ENCODE results near the gene HOXA3. TPM values are rescaled to one million over a fixed set of nuclear protein-coding genes. Genes with fewer than 3 reads are reported as not detected.

HOXA3 gene
- total RNA-seq, 1 experiment from 2014 or later: not detected

DNA sequence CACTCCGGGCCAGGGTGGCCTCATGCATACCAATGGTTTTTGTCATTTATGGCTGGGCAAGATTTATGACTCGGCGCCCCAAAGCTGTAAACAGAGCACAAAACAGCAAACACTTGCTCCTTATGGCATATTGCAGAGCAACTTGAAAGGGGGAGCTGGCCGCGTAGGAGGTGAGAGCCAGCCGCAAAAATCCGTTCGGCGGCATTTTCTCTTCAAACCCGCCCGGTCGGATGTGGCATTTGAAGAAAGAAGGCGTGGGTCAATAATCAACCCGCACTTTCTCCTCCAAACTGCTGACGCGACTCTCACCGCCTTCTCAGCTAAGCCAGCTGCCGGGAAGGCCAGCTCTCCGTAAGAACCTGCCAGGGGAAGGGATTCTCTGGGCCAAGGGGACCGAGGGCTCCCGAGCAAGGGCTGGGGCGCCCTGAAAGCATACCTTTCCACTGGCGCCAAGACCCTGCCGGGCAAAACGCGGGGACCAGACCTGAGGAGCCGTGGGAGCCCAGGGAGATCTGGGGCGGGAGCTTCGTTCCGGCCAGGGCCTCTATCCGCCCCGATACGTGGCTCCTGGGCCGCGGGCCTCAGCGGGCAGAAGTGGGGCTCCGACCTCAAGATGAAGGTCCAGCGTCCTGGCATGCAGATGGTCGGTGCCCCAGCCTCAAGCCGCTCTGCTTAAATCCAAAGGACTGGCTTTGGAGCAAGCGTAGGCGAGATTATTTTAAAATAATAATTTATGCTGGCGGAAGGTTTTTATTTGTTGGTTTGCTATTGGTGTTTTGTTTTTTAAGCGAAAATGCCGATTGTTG, 37.0 kb downstream of the HOXA3 start:
- TF ChIP-seq, protein P1, sequence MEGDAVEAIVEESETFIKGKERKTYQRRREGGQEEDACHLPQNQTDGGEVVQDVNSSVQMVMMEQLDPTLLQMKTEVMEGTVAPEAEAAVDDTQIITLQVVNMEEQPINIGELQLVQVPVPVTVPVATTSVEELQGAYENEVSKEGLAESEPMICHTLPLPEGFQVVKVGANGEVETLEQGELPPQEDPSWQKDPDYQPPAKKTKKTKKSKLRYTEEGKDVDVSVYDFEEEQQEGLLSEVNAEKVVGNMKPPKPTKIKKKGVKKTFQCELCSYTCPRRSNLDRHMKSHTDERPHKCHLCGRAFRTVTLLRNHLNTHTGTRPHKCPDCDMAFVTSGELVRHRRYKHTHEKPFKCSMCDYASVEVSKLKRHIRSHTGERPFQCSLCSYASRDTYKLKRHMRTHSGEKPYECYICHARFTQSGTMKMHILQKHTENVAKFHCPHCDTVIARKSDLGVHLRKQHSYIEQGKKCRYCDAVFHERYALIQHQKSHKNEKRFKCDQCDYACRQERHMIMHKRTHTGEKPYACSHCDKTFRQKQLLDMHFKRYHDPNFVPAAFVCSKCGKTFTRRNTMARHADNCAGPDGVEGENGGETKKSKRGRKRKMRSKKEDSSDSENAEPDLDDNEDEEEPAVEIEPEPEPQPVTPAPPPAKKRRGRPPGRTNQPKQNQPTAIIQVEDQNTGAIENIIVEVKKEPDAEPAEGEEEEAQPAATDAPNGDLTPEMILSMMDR (conservative IDR thresholded peaks at IDR 0.05): no peak
- Histone ChIP-seq H3K56ac (ENCODE audit: insufficient read length, low read depth, low read length) (no peak overlapping the region), H4K5ac (ENCODE audit: insufficient read length, low read depth, low read length) (no peak overlapping the region), H3K14ac (ENCODE audit: insufficient read depth, low read length) (no peak overlapping the region), H3K79me1 (ENCODE audit: insufficient read depth, low read depth, low read length, poor library complexity, severe bottlenecking) (no peaks in the 10 kb centered on the region), H2AK5ac (ENCODE audit: insufficient read length, low read length) (no peak overlapping the region), H4K20me1 (ENCODE audit: control insufficient read depth, insufficient read depth, insufficient read length) (no peaks in the 10 kb centered on the region), H3K27ac (ENCODE audit: insufficient read length, low read depth, low read length) (no peak overlapping the region), H3K4me1 (ENCODE audit: insufficient read depth, low read length) (no peaks in the 10 kb centered on the region), H2BK12ac (ENCODE audit: insufficient read length, low read depth, low read length) (no peak overlapping the region), H3K27me3 (ENCODE audit: insufficient read depth, low read length) (peaks cover 97% of the 10 kb centered on the region), H2BK5ac (ENCODE audit: insufficient read length, low read length) (no peak overlapping the region), H3K4me2 (ENCODE audit: insufficient read depth, insufficient read length, low read length) (no peak overlapping the region), H3K23me2 (ENCODE audit: insufficient read length, low read depth, low read length, poor library complexity, severe bottlenecking) (peaks cover 3% of the 10 kb centered on the region), H3K18ac (ENCODE audit: insufficient read length, low read depth, low read length) (no peak overlapping the region), H2BK120ac (ENCODE audit: low read depth, low read length, poor library complexity, severe bottlenecking) (no peak overlapping the region), H4K91ac (ENCODE audit: insufficient read length, low read depth, low read length) (no peak overlapping the region), H3K9me3 (ENCODE audit: control insufficient read depth, low read depth, low read length) (no peaks in the 10 kb centered on the region), H2AFZ (ENCODE audit: low read length) (no peak overlapping the region), H3K79me2 (ENCODE audit: insufficient read depth, low read length) (no peaks in the 10 kb centered on the region), H3K23ac (ENCODE audit: insufficient read length, low read depth, low read length) (no peak overlapping the region), H4K8ac (replicated peaks; ENCODE audit: insufficient read length, low read depth, low read length) (no peak overlapping the region), H3K9ac (ENCODE audit: extremely low read depth, insufficient read length, low read length) (no peak overlapping the region), H2BK15ac (ENCODE audit: low read depth, low read length) (no peak overlapping the region), H3K4ac (ENCODE audit: low read depth, low read length) (no peak overlapping the region), H3T11ph (ENCODE audit: low read length) (no peak overlapping the region), H2BK20ac (ENCODE audit: low read depth, low read length, poor library complexity, severe bottlenecking) (no peak overlapping the region)
- peaks cover 8 to 19% of the 10 kb centered on the region in 2 experiments; a peak in 3 of 4 replicates for H3K4me1 Mint-ChIP-seq
- H3K9me3 Mint-ChIP-seq: peaks cover 0 to 7% of the 10 kb centered on the region in 2 experiments; a peak in 3 of 5 replicates
- no peak for DNase-seq
- H3K27ac Mint-ChIP-seq: no peak overlapping the region
- H3K4me3 Mint-ChIP-seq: no peak overlapping the region
- peaks cover 98% of the 10 kb centered on the region for H3K27me3 Mint-ChIP-seq (ENCODE audit: low read depth)
- WGBS (ENCODE audit: extremely low coverage, insufficient read length, low lambda C conversion rate): no CpG with 5 or more reads among the region's 45 CpGs
- peaks cover 0 to 5% (median 0%) of the 10 kb centered on the region in 3 experiments; a peak in 1 of 7 replicates for H3K36me3 Mint-ChIP-seq (ENCODE audit: insufficient read depth in 1 of 3, low read depth in 3 of 3)

All from H9 (cell line).